ENCODE data around the gene KCNMA1. TPM values are rescaled to one million over a fixed set of nuclear protein-coding genes. Genes with fewer than 3 reads are reported as not detected.
"Not testable (repeated sequence)": the region's sequence is repeated elsewhere in the genome, so short reads cannot be mapped to it uniquely, and the experiment has no call there.

KCNMA1 gene
- total and polyA plus RNA-seq, 7 experiments from 2014 or later = 0.42 TPM; not detected in 6

- DNase-seq; H3K36me3 Mint-ChIP-seq; H3K27ac Mint-ChIP-seq; H3K4me3 Mint-ChIP-seq; intact Hi-C loops (cut with micrococcal nuclease); H3K4me1 ChIP-seq (ENCODE audit: control insufficient read depth in 2 of 2, insufficient read depth in 2 of 2, low read length in 2 of 2); POLR2A ChIA-PET; H3K9me3 Mint-ChIP-seq; H3K4me1 Mint-ChIP-seq; H3K9me3 ChIP-seq (ENCODE audit: control insufficient read depth in 2 of 3, low read length in 3 of 3); H3K4me3 ChIP-seq (ENCODE audit: low read length); ATAC-seq; H3K27me3 ChIP-seq (ENCODE audit: control insufficient read depth in 2 of 2, insufficient read depth in 2 of 2, low read length in 2 of 2); H3K36me3 ChIP-seq (ENCODE audit: control insufficient read depth in 2 of 3, insufficient read depth in 3 of 3, low read length in 3 of 3); CTCF ChIA-PET; H3K27me3 Mint-ChIP-seq; H3K27ac ChIP-seq (ENCODE audit: low read depth, low read length): not testable (repeated sequence)
Measured at GRCh38 chr10:77339872-77340271, 297.7 kb downstream of the KCNMA1 start.

GRCh38 chr10:77339166-77339565 is 298.4 kb downstream of the KCNMA1 start:
- no peak overlapping the region for H3K27ac ChIP-seq (ENCODE audit: low read depth, low read length)
- H3K9me3 Mint-ChIP-seq = peaks cover 0 to 7% (median 0%) of the 10 kb centered on the region in 11 donors
- DNase-seq (no peak), ATAC-seq (no peak)
- peaks cover 0 to 10% (median 5%) of the 10 kb centered on the region in 5 donors for H3K27me3 Mint-ChIP-seq
- H3K9me3 ChIP-seq (ENCODE audit: control insufficient read depth in 2 of 3, low read length in 3 of 3) = no peaks in the 10 kb centered on the region
- H3K4me3 Mint-ChIP-seq = no peak overlapping the region
- intact Hi-C loops (cut with micrococcal nuclease) = no loop called here
- H3K4me1 Mint-ChIP-seq = no peaks in the 10 kb centered on the region
- H3K4me3 ChIP-seq (ENCODE audit: low read length) = no peak overlapping the region
- no peaks in the 10 kb centered on the region for H3K4me1 ChIP-seq (ENCODE audit: control insufficient read depth in 2 of 2, insufficient read depth in 2 of 2, low read length in 2 of 2)
- H3K27ac Mint-ChIP-seq = no peak overlapping the region
- no peaks in the 10 kb centered on the region for H3K36me3 Mint-ChIP-seq
- ChIA-PET CTCF (no interaction called here), POLR2A (no interaction called here)
- no peaks in the 10 kb centered on the region for H3K36me3 ChIP-seq (ENCODE audit: control insufficient read depth in 2 of 3, insufficient read depth in 3 of 3, low read length in 3 of 3)
- H3K27me3 ChIP-seq (ENCODE audit: control insufficient read depth in 2 of 2, insufficient read depth in 2 of 2, low read length in 2 of 2) = no peaks in the 10 kb centered on the region

DNA sequence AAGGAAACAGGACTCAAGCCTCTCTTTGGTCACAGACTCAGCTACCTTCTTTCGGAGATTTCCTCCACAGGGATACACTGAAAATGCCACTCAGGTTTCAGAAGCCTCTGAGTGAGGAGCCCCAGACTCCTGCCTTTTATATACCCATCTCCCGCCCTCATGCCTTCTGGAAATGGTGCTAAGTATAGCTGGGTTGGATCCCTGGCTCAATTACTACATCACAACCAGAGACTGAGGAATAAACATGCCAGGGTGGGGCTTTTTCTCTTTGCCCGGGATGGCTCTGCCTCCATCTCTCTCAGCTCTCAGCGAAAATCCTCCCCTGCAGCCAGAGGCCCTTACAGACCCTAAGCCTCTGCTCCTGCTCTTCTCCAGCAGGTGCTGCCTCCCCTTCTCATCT is 299.5 kb downstream of the KCNMA1 start:
- CTCF ChIA-PET = no interaction called here
- H3K4me3 ChIP-seq (ENCODE audit: low read length) = no peak overlapping the region
- H3K36me3 Mint-ChIP-seq = no peaks in the 10 kb centered on the region
- ATAC-seq (no peak), DNase-seq (no peak)
- peaks cover 0 to 7% (median under 1%) of the 10 kb centered on the region in 11 donors for H3K9me3 Mint-ChIP-seq
- no peak overlapping the region for H3K27ac ChIP-seq (ENCODE audit: low read depth, low read length)
- H3K27ac Mint-ChIP-seq = no peak overlapping the region
- H3K4me3 Mint-ChIP-seq = no peak overlapping the region
- H3K4me1 ChIP-seq (ENCODE audit: control insufficient read depth in 2 of 2, insufficient read depth in 2 of 2, low read length in 2 of 2) = no peaks in the 10 kb centered on the region
- POLR2A ChIA-PET = no interaction called here
- intact Hi-C loops (cut with micrococcal nuclease) = no loop called here
- no peaks in the 10 kb centered on the region for H3K9me3 ChIP-seq (ENCODE audit: control insufficient read depth in 2 of 3, low read length in 3 of 3)
- H3K4me1 Mint-ChIP-seq = no peaks in the 10 kb centered on the region
- peaks cover 0 to 10% (median 5%) of the 10 kb centered on the region in 5 donors for H3K27me3 Mint-ChIP-seq
- H3K27me3 ChIP-seq (ENCODE audit: control insufficient read depth in 2 of 2, insufficient read depth in 2 of 2, low read length in 2 of 2) = no peaks in the 10 kb centered on the region
- H3K36me3 ChIP-seq (ENCODE audit: control insufficient read depth in 2 of 3, insufficient read depth in 3 of 3, low read length in 3 of 3) = no peaks in the 10 kb centered on the region

DNA sequence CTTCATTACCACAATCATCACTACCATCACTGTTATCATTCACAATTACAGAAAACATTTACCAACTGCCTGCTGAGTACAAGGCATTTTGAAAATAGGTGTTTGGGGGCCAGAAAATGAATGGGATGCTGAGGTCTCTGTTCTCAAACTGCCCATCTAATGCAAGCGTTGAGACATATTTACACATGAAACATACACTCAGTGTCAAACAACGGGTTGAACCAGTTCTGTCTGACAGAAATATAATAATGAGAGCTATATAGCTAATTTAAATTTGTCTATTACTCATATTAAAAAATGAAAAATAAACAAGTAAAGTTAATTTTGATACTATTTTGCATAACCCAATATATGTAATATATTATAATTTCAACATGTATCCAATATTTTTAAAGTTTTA is 303.1 kb downstream of the KCNMA1 start:
- Mint-ChIP-seq H3K4me3 (no peak overlapping the region), H3K36me3 (no peaks in the 10 kb centered on the region), H3K27me3 (peaks cover 0 to 18% (median 4%) of the 10 kb centered on the region in 5 donors), H3K9me3 (peaks cover 0 to 5% (median 0%) of the 10 kb centered on the region in 11 donors), H3K27ac (no peak overlapping the region), H3K4me1 (no peaks in the 10 kb centered on the region)
- intact Hi-C loops (cut with micrococcal nuclease) = no loop called here
- POLR2A ChIA-PET = no interaction called here
- Histone ChIP-seq H3K36me3 (ENCODE audit: control insufficient read depth in 2 of 3, insufficient read depth in 3 of 3, low read length in 3 of 3) (no peaks in the 10 kb centered on the region), H3K27ac (ENCODE audit: low read depth, low read length) (no peak overlapping the region), H3K9me3 (ENCODE audit: control insufficient read depth in 2 of 3, low read length in 3 of 3) (no peaks in the 10 kb centered on the region), H3K4me3 (ENCODE audit: low read length) (no peak overlapping the region), H3K27me3 (ENCODE audit: control insufficient read depth in 2 of 2, insufficient read depth in 2 of 2, low read length in 2 of 2) (no peaks in the 10 kb centered on the region), H3K4me1 (ENCODE audit: control insufficient read depth in 2 of 2, insufficient read depth in 2 of 2, low read length in 2 of 2) (no peaks in the 10 kb centered on the region)
- DNase-seq (no peak), ATAC-seq (no peak)
- CTCF ChIA-PET = no interaction called here

DNA sequence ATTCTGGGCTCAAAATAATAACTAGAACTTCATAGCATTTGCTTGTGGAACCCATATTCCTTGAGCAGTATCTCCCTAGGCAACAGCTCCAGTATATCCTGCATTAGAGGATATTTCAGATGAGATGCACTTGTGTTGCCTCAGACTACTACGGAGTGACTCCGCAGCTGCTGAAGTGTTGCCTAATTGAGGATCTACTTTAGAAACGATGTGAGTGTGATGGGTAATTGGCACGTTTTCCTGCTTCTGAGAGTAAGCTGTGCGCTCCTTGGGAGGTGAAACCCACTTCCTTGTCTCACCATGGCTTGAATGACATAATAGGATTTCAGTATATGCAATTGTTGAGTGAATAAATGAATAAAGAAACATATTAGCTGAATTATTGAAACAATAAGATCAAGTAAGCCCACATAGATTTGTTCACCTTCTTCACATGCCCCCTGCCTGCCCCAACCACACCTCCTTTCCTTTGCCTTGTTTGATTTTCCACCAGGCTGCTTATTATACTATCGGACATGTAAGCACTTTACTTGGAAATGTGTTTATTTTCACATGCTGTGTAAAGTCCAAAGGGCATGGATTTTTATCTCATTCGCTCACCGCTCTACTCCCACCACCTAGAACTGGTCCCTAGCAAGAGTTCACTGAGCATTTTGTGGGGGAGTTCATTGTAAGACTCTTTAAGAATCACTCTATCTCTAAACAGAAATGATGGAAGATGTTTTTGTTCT is 303.8 kb downstream of the KCNMA1 start:
- peaks cover 0 to 18% (median 4%) of the 10 kb centered on the region in 5 donors for H3K27me3 Mint-ChIP-seq

DNA sequence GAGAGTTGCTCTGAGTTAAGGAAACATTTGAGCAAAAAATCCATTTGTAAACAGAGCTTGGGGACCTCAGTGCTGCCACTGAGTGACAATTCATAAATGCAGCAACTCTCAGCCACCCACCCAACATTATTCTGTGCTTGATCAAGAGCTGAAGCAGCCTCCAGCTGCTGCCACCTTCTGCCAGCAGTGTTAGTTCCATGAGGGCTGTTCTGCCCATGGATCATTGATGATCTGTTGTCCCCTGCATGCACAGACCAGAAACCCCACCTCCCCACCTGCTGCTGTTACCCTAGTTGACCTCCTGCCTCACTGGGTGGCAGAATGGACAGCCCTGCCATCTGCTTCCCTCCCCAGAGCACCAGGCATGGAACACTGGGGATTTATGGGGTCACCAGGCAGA is 305.4 kb downstream of the KCNMA1 start:
- Histone ChIP-seq H3K9me3 (ENCODE audit: control insufficient read depth in 2 of 3, low read length in 3 of 3) (no peaks in the 10 kb centered on the region), H3K4me3 (ENCODE audit: low read length) (no peak overlapping the region), H3K27me3 (ENCODE audit: control insufficient read depth in 2 of 2, insufficient read depth in 2 of 2, low read length in 2 of 2) (no peaks in the 10 kb centered on the region), H3K36me3 (ENCODE audit: control insufficient read depth in 2 of 3, insufficient read depth in 3 of 3, low read length in 3 of 3) (no peaks in the 10 kb centered on the region), H3K4me1 (ENCODE audit: control insufficient read depth in 2 of 2, insufficient read depth in 2 of 2, low read length in 2 of 2) (no peaks in the 10 kb centered on the region), H3K27ac (ENCODE audit: low read depth, low read length) (no peak overlapping the region)
- H3K36me3 Mint-ChIP-seq = no peaks in the 10 kb centered on the region
- ATAC-seq (no peak), DNase-seq (no peak)
- ChIA-PET CTCF (no interaction called here), POLR2A (no interaction called here)
- no peaks in the 10 kb centered on the region for H3K4me1 Mint-ChIP-seq
- intact Hi-C loops (cut with micrococcal nuclease) = no loop called here
- peaks cover 0 to 5% (median 2%) of the 10 kb centered on the region in 11 donors for H3K9me3 Mint-ChIP-seq
- H3K4me3 Mint-ChIP-seq = no peak overlapping the region
- H3K27ac Mint-ChIP-seq = no peak overlapping the region
- peaks cover 0 to 14% (median 0%) of the 10 kb centered on the region in 5 donors for H3K27me3 Mint-ChIP-seq

More for the DNA sequence above, 303.8 kb downstream of the KCNMA1 start:
- Mint-ChIP-seq H3K36me3 (no peaks in the 10 kb centered on the region), H3K9me3 (peaks cover 0 to 4% (median 0%) of the 10 kb centered on the region in 11 donors), H3K27ac (no peak overlapping the region), H3K4me3 (no peak overlapping the region), H3K4me1 (no peaks in the 10 kb centered on the region)
- no peaks in the 10 kb centered on the region for H3K9me3 ChIP-seq (ENCODE audit: control insufficient read depth in 2 of 3, low read length in 3 of 3)
- no peak for ATAC-seq
- POLR2A ChIA-PET = no interaction called here
- DNase-seq = no peak
- no peaks in the 10 kb centered on the region for H3K36me3 ChIP-seq (ENCODE audit: control insufficient read depth in 2 of 3, insufficient read depth in 3 of 3, low read length in 3 of 3)
- no peak overlapping the region for H3K4me3 ChIP-seq (ENCODE audit: low read length)
- H3K27ac ChIP-seq (ENCODE audit: low read depth, low read length) = no peak overlapping the region
- CTCF ChIA-PET = no interaction called here
- no peaks in the 10 kb centered on the region for H3K27me3 ChIP-seq (ENCODE audit: control insufficient read depth in 2 of 2, insufficient read depth in 2 of 2, low read length in 2 of 2)
- intact Hi-C loops (cut with micrococcal nuclease) = no loop called here
- no peaks in the 10 kb centered on the region for H3K4me1 ChIP-seq (ENCODE audit: control insufficient read depth in 2 of 2, insufficient read depth in 2 of 2, low read length in 2 of 2)

- H3K27ac Mint-ChIP-seq = no peak overlapping the region
- ChIA-PET CTCF (no interaction called here), POLR2A (no interaction called here)
- Histone ChIP-seq H3K27me3 (ENCODE audit: control insufficient read depth in 2 of 2, insufficient read depth in 2 of 2, low read length in 2 of 2) (no peaks in the 10 kb centered on the region), H3K4me3 (ENCODE audit: low read length) (no peak overlapping the region), H3K9me3 (ENCODE audit: control insufficient read depth in 2 of 3, low read length in 3 of 3) (no peaks in the 10 kb centered on the region), H3K4me1 (ENCODE audit: control insufficient read depth in 2 of 2, insufficient read depth in 2 of 2, low read length in 2 of 2) (no peaks in the 10 kb centered on the region), H3K36me3 (ENCODE audit: control insufficient read depth in 2 of 3, insufficient read depth in 3 of 3, low read length in 3 of 3) (no peaks in the 10 kb centered on the region), H3K27ac (ENCODE audit: low read depth, low read length) (no peak overlapping the region)
- DNase-seq = no peak
- H3K4me3 Mint-ChIP-seq = no peak overlapping the region
- intact Hi-C loops (cut with micrococcal nuclease) = no loop called here
- H3K4me1 Mint-ChIP-seq = no peaks in the 10 kb centered on the region
- peaks cover 0 to 12% (median 2%) of the 10 kb centered on the region in 11 donors for H3K9me3 Mint-ChIP-seq
- no peaks in the 10 kb centered on the region for H3K36me3 Mint-ChIP-seq
- ATAC-seq = no peak
- H3K27me3 Mint-ChIP-seq = peaks cover 0 to 14% (median 0%) of the 10 kb centered on the region in 5 donors
Measured at GRCh38 chr10:77328272-77328816, 309.3 kb downstream of the KCNMA1 start.

Measured in naive thymus-derived CD4-positive, alpha-beta T cell (primary cell).